ENCODE measurements around the gene FKBP5. TPM values are rescaled to one million over a fixed set of nuclear protein-coding genes. Genes with fewer than 3 reads are reported as not detected.

FKBP5 gene
- total RNA-seq, 1 experiment from 2014 or later, result 28.3 TPM

GRCh38 chr6:35651244-35651643, 37.5 kb downstream of the FKBP5 start:
- peaks cover 87% of the 10 kb centered on the region for H3K79me2 ChIP-seq (ENCODE audit: low read length)

GRCh38 chr6:35650015-35650414, 38.7 kb downstream of the FKBP5 start:
- H3K79me2 ChIP-seq (ENCODE audit: low read length), result peaks cover 87% of the 10 kb centered on the region
- no peaks in the 10 kb centered on the region for H3K9me3 ChIP-seq (ENCODE audit: low read length)
- no peak overlapping the region for H3K27ac ChIP-seq (ENCODE audit: low read length)
- no peaks in the 10 kb centered on the region for H3K27me3 ChIP-seq (ENCODE audit: low read length)
- 0 out of 2 replicates have a peak, but pooled peaks cover 4% of the 10 kb centered on the region for H3K36me3 ChIP-seq (ENCODE audit: insufficient read depth, low read length)
- no peak overlapping the region for H3K4me2 ChIP-seq (ENCODE audit: low read depth, low read length, poor library complexity, severe bottlenecking)
- H3K9me2 ChIP-seq (replicated peaks; ENCODE audit: insufficient read depth, low read length), result no peaks in the 10 kb centered on the region
- H3K4me3 ChIP-seq (ENCODE audit: low read length), result no peak overlapping the region
- no peak overlapping the region for H3K9ac ChIP-seq (ENCODE audit: low read length)
- no peaks in the 10 kb centered on the region for H4K20me1 ChIP-seq (ENCODE audit: insufficient read depth, low read depth, low read length)
- H2AFZ ChIP-seq (ENCODE audit: low read length), result no peak overlapping the region
- no peaks in the 10 kb centered on the region for H3K4me1 ChIP-seq (ENCODE audit: low read length)
- no peak for DNase-seq

More at GRCh38 chr6:35651244-35651643, 37.5 kb downstream of the FKBP5 start:
- Histone ChIP-seq H3K4me2 (ENCODE audit: low read depth, low read length, poor library complexity, severe bottlenecking) (no peak overlapping the region), H3K36me3 (ENCODE audit: insufficient read depth, low read length) (0 out of 2 replicates have a peak, but pooled peaks cover 4% of the 10 kb centered on the region), H3K9ac (ENCODE audit: low read length) (no peak overlapping the region), H3K27ac (ENCODE audit: low read length) (no peak overlapping the region), H3K9me3 (ENCODE audit: low read length) (no peaks in the 10 kb centered on the region), H3K9me2 (replicated peaks; ENCODE audit: insufficient read depth, low read length) (no peaks in the 10 kb centered on the region), H3K4me1 (ENCODE audit: low read length) (no peaks in the 10 kb centered on the region), H4K20me1 (ENCODE audit: insufficient read depth, low read depth, low read length) (no peaks in the 10 kb centered on the region), H3K27me3 (ENCODE audit: low read length) (no peaks in the 10 kb centered on the region), H2AFZ (ENCODE audit: low read length) (no peak overlapping the region), H3K4me3 (ENCODE audit: low read length) (no peak overlapping the region)
- no peak for DNase-seq

GRCh38 chr6:35648203-35648602, 40.5 kb downstream of the FKBP5 start:
- Histone ChIP-seq H3K9ac (ENCODE audit: low read length) (no peak overlapping the region), H4K20me1 (ENCODE audit: insufficient read depth, low read depth, low read length) (no peaks in the 10 kb centered on the region), H3K27ac (ENCODE audit: low read length) (no peak overlapping the region), H3K9me2 (replicated peaks; ENCODE audit: insufficient read depth, low read length) (no peaks in the 10 kb centered on the region), H3K27me3 (ENCODE audit: low read length) (no peaks in the 10 kb centered on the region), H3K36me3 (ENCODE audit: insufficient read depth, low read length) (no peaks in the 10 kb centered on the region), H3K79me2 (ENCODE audit: low read length) (peaks cover 87% of the 10 kb centered on the region), H3K4me1 (ENCODE audit: low read length) (peaks cover 16% of the 10 kb centered on the region), H3K4me2 (ENCODE audit: low read depth, low read length, poor library complexity, severe bottlenecking) (no peak overlapping the region), H3K9me3 (ENCODE audit: low read length) (no peaks in the 10 kb centered on the region), H3K4me3 (ENCODE audit: low read length) (no peak overlapping the region), H2AFZ (ENCODE audit: low read length) (no peak overlapping the region)
- no peak for DNase-seq

- no peaks in the 10 kb centered on the region for H3K9me3 ChIP-seq (ENCODE audit: low read length)
- H3K79me2 ChIP-seq (ENCODE audit: low read length), result peaks cover 91% of the 10 kb centered on the region
- H2AFZ ChIP-seq (ENCODE audit: low read length), result no peak overlapping the region
- no peaks in the 10 kb centered on the region for H3K27me3 ChIP-seq (ENCODE audit: low read length)
- H3K9ac ChIP-seq (ENCODE audit: low read length), result no peak overlapping the region
- no peak overlapping the region for H3K27ac ChIP-seq (ENCODE audit: low read length)
- no peaks in the 10 kb centered on the region for H3K36me3 ChIP-seq (ENCODE audit: insufficient read depth, low read length)
- no peak for DNase-seq
- no peaks in the 10 kb centered on the region for H3K9me2 ChIP-seq (replicated peaks; ENCODE audit: insufficient read depth, low read length)
- no peaks in the 10 kb centered on the region for H4K20me1 ChIP-seq (ENCODE audit: insufficient read depth, low read depth, low read length)
- H3K4me1 ChIP-seq (ENCODE audit: low read length), result peaks cover 24% of the 10 kb centered on the region
- no peak overlapping the region for H3K4me2 ChIP-seq (ENCODE audit: low read depth, low read length, poor library complexity, severe bottlenecking)
- H3K4me3 ChIP-seq (ENCODE audit: low read length), result no peak overlapping the region
Observed at GRCh38 chr6:35647400-35647799, 41.3 kb downstream of the FKBP5 start.

- Histone ChIP-seq H3K9me2 (replicated peaks; ENCODE audit: insufficient read depth, low read length) (no peaks in the 10 kb centered on the region), H3K9ac (ENCODE audit: low read length) (no peak overlapping the region), H3K36me3 (ENCODE audit: insufficient read depth, low read length) (peaks cover 8% of the 10 kb centered on the region), H3K27ac (ENCODE audit: low read length) (no peak overlapping the region), H3K4me2 (ENCODE audit: low read depth, low read length, poor library complexity, severe bottlenecking) (peak overlapping the region; percentile 14), H3K79me2 (ENCODE audit: low read length) (peaks cover 60% of the 10 kb centered on the region), H4K20me1 (ENCODE audit: insufficient read depth, low read depth, low read length) (no peaks in the 10 kb centered on the region), H3K27me3 (ENCODE audit: low read length) (no peaks in the 10 kb centered on the region), H3K4me3 (ENCODE audit: low read length) (no peak overlapping the region), H2AFZ (ENCODE audit: low read length) (no peak overlapping the region), H3K4me1 (ENCODE audit: low read length) (peaks cover 40% of the 10 kb centered on the region), H3K9me3 (ENCODE audit: low read length) (no peaks in the 10 kb centered on the region)
- no peak for DNase-seq
Observed at GRCh38 chr6:35643162-35643535, 45.6 kb downstream of the FKBP5 start.

- peak overlapping the region; percentile 50 for H3K27ac ChIP-seq (ENCODE audit: low read length)
- H3K36me3 ChIP-seq (ENCODE audit: insufficient read depth, low read length), result peaks cover 8% of the 10 kb centered on the region
- H3K4me3 ChIP-seq (ENCODE audit: low read length), result no peak overlapping the region
- H2AFZ ChIP-seq (ENCODE audit: low read length), result no peak overlapping the region
- no peaks in the 10 kb centered on the region for H3K9me2 ChIP-seq (replicated peaks; ENCODE audit: insufficient read depth, low read length)
- peaks cover 55% of the 10 kb centered on the region for H3K79me2 ChIP-seq (ENCODE audit: low read length)
- no peaks in the 10 kb centered on the region for H4K20me1 ChIP-seq (ENCODE audit: insufficient read depth, low read depth, low read length)
- no peaks in the 10 kb centered on the region for H3K9me3 ChIP-seq (ENCODE audit: low read length)
- no peak overlapping the region for H3K9ac ChIP-seq (ENCODE audit: low read length)
- H3K4me2 ChIP-seq (ENCODE audit: low read depth, low read length, poor library complexity, severe bottlenecking), result peak overlapping the region; percentile 14
- no peak for DNase-seq
- no peaks in the 10 kb centered on the region for H3K27me3 ChIP-seq (ENCODE audit: low read length)
- H3K4me1 ChIP-seq (ENCODE audit: low read length), result peaks cover 40% of the 10 kb centered on the region
Observed at GRCh38 chr6:35642471-35643161, 46.1 kb downstream of the FKBP5 start.

- H3K4me1 ChIP-seq (ENCODE audit: low read length), result peaks cover 40% of the 10 kb centered on the region
- no peak overlapping the region for H3K4me2 ChIP-seq (ENCODE audit: low read depth, low read length, poor library complexity, severe bottlenecking)
- peaks cover 33% of the 10 kb centered on the region for H3K79me2 ChIP-seq (ENCODE audit: low read length)
- no peak overlapping the region for H2AFZ ChIP-seq (ENCODE audit: low read length)
- peak; percentile 35 for DNase-seq
- H3K9me2 ChIP-seq (replicated peaks; ENCODE audit: insufficient read depth, low read length), result no peaks in the 10 kb centered on the region
- no peak overlapping the region for H3K27ac ChIP-seq (ENCODE audit: low read length)
- no peak overlapping the region for H3K4me3 ChIP-seq (ENCODE audit: low read length)
- no peak overlapping the region for H3K9ac ChIP-seq (ENCODE audit: low read length)
- H3K36me3 ChIP-seq (ENCODE audit: insufficient read depth, low read length), result peaks cover 16% of the 10 kb centered on the region
- no peaks in the 10 kb centered on the region for H3K9me3 ChIP-seq (ENCODE audit: low read length)
- no peaks in the 10 kb centered on the region for H4K20me1 ChIP-seq (ENCODE audit: insufficient read depth, low read depth, low read length)
- H3K27me3 ChIP-seq (ENCODE audit: low read length), result no peaks in the 10 kb centered on the region
Observed at GRCh38 chr6:35640017-35640664, 48.6 kb downstream of the FKBP5 start.

GRCh38 chr6:35638679-35639078, 50.0 kb downstream of the FKBP5 start:
- no peaks in the 10 kb centered on the region for H4K20me1 ChIP-seq (ENCODE audit: insufficient read depth, low read depth, low read length)
- H3K27me3 ChIP-seq (ENCODE audit: low read length), result no peaks in the 10 kb centered on the region
- no peaks in the 10 kb centered on the region for H3K9me3 ChIP-seq (ENCODE audit: low read length)
- H3K79me2 ChIP-seq (ENCODE audit: low read length), result peaks cover 25% of the 10 kb centered on the region
- H3K4me3 ChIP-seq (ENCODE audit: low read length), result no peak overlapping the region
- H3K36me3 ChIP-seq (ENCODE audit: insufficient read depth, low read length), result peaks cover 23% of the 10 kb centered on the region
- no peak overlapping the region for H3K9ac ChIP-seq (ENCODE audit: low read length)
- peaks cover 29% of the 10 kb centered on the region for H3K4me1 ChIP-seq (ENCODE audit: low read length)
- peak; percentile 26 for DNase-seq
- no peak overlapping the region for H3K27ac ChIP-seq (ENCODE audit: low read length)
- H3K9me2 ChIP-seq (replicated peaks; ENCODE audit: insufficient read depth, low read length), result no peaks in the 10 kb centered on the region
- H3K4me2 ChIP-seq (ENCODE audit: low read depth, low read length, poor library complexity, severe bottlenecking), result no peak overlapping the region
- no peak overlapping the region for H2AFZ ChIP-seq (ENCODE audit: low read length)

Data from Karpas-422 (cell line).